Prostate gland (tissue), 2 donors: ENCODE measurements around the gene CREB5.

Experiments used
- POLR2A ChIP-seq: fragments of 450-650 bp; IDR thresholded peaks from one replicate; pipeline ENCODE4 v1.6.1; 2016; ENCODE audit warnings: antibody characterized with exemption, mild to moderate bottlenecking
- TF ChIP-seq, protein P1 (sequence below), 4 experiments: fragments of 200-600 bp in 2 of 4; fragments of 450-650 bp in 2 of 4; sonication (generic) in 2 of 4; IDR thresholded peaks; 1 replicate in 3 of 4; 2 replicates in 1 of 4; pipeline ENCODE4 v1.5.1; 2016 to 2019; ENCODE audit warnings: antibody characterized with exemption in 4 of 4, mild to moderate bottlenecking in 2 of 4, moderate library complexity in 2 of 4

DNA sequence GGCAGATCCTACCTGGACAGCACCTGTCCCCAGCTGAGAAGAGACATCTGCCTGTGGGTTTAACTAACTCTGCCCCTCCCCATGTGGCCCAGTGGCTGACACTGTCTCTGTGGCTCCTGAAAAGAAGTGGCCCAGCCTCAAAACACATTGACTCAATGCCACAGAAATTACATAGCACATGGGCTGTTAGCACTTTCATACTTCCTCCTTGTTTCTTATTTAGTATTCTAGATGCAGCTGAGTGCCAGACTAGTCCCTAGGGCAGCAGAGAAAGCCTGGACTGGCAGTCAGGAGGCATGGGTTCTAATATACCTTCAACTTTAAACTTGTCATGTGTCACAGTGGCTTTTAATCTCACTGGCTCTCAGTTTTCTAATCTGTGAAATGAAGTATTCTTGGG is 374.8 kb downstream of the CREB5 start:
- no peak for TF ChIP-seq POLR2A
- TF ChIP-seq, protein P1, sequence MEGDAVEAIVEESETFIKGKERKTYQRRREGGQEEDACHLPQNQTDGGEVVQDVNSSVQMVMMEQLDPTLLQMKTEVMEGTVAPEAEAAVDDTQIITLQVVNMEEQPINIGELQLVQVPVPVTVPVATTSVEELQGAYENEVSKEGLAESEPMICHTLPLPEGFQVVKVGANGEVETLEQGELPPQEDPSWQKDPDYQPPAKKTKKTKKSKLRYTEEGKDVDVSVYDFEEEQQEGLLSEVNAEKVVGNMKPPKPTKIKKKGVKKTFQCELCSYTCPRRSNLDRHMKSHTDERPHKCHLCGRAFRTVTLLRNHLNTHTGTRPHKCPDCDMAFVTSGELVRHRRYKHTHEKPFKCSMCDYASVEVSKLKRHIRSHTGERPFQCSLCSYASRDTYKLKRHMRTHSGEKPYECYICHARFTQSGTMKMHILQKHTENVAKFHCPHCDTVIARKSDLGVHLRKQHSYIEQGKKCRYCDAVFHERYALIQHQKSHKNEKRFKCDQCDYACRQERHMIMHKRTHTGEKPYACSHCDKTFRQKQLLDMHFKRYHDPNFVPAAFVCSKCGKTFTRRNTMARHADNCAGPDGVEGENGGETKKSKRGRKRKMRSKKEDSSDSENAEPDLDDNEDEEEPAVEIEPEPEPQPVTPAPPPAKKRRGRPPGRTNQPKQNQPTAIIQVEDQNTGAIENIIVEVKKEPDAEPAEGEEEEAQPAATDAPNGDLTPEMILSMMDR (IDR thresholded peaks at IDR 0.05) = no peak
